ENCODE measurements around the gene TRMT11. TPM values are rescaled to one million over a fixed set of nuclear protein-coding genes. Genes with fewer than 3 reads are reported as not detected.
A peak's percentile ranks its signal among the peaks of the same experiment; 100 is the strongest.

TRMT11 gene
- total and polyA plus RNA-seq, 2 of the 13 experiments (the other 11 are each of a cell fraction or from before 2014, with no cell fraction given), result 42.2 to 81.9 TPM

GRCh38 chr6:125985522-125985921, 818 bp upstream of the TRMT11 start (continued):
- TF ChIP-seq TFAP4 (IDR thresholded peaks at IDR 0.05; ENCODE audit: borderline replicate concordance, low read depth) (no peak), HNF4A (CRISPR knock-in tag; IDR thresholded peaks at IDR 0.05) (peak; percentile 80), ZNF142 (CRISPR knock-in tag; IDR thresholded peaks at IDR 0.05) (0 out of 2 replicates have a peak, but pooled peaks have one; percentile 30), KIAA2018 (CRISPR knock-in tag; IDR thresholded peaks at IDR 0.05; ENCODE audit: borderline replicate concordance) (0 out of 2 replicates have a peak, but pooled peaks have one; percentile 25), SMAD9 (CRISPR knock-in tag; IDR thresholded peaks at IDR 0.05) (no peak), ZNF281 (CRISPR knock-in tag; IDR thresholded peaks at IDR 0.05; ENCODE audit: borderline replicate concordance) (no peak)

Data from HepG2 (cell line).